ENCODE measurements around the gene GSTM2. TPM values are rescaled to one million over a fixed set of nuclear protein-coding genes. Genes with fewer than 3 reads are reported as not detected.

The GSTM2 gene
- total RNA-seq, 4 donors from 2014 or later, result 37.1 to 73.6 (median 62.3) TPM

DNA sequence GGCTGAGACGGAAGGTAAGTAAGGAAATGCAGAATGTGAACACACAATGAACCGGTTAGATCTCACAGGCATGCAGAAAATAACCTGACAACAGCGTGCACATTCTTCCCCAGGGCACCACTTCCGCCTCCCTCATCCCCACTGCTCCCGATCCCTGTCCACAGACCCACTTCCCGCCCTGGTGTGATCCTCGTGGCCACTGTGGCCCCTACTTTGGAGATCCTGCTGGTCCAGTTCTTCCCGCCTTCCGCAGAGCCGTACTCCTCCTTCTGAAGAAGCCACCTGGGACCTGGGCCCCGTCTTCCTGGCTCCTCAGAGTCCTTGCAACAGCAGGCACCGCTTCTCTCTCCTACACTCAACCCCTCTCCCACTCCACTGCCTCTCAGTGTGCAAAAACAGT lies 13.3 kb upstream of the GSTM2 start:
- TF ChIP-seq, protein P1, sequence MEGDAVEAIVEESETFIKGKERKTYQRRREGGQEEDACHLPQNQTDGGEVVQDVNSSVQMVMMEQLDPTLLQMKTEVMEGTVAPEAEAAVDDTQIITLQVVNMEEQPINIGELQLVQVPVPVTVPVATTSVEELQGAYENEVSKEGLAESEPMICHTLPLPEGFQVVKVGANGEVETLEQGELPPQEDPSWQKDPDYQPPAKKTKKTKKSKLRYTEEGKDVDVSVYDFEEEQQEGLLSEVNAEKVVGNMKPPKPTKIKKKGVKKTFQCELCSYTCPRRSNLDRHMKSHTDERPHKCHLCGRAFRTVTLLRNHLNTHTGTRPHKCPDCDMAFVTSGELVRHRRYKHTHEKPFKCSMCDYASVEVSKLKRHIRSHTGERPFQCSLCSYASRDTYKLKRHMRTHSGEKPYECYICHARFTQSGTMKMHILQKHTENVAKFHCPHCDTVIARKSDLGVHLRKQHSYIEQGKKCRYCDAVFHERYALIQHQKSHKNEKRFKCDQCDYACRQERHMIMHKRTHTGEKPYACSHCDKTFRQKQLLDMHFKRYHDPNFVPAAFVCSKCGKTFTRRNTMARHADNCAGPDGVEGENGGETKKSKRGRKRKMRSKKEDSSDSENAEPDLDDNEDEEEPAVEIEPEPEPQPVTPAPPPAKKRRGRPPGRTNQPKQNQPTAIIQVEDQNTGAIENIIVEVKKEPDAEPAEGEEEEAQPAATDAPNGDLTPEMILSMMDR (IDR thresholded peaks at IDR 0.05), result no peak
- TF ChIP-seq POLR2A (IDR thresholded peaks at IDR 0.05), result no peak
- no peaks in the 10 kb centered on the region for H3K27me3 ChIP-seq
- peaks cover 13 to 24% of the 10 kb centered on the region in 2 donors for H3K4me1 ChIP-seq
- H3K27ac ChIP-seq, result no peak overlapping the region
- no peaks in the 10 kb centered on the region for H3K36me3 ChIP-seq
- intact Hi-C loops (cut with DNase I), result no loop called here
- DNase-seq, result peak in 1 of 2 donors; percentile 22
- 51 to 68% methylated on average over 12 of the region's 12 CpGs for WGBS, 2 donors
- H3K9me3 ChIP-seq, result no peaks in the 10 kb centered on the region
- no peak overlapping the region for H3K4me3 ChIP-seq (replicated peaks in 1 of 3)

DNA sequence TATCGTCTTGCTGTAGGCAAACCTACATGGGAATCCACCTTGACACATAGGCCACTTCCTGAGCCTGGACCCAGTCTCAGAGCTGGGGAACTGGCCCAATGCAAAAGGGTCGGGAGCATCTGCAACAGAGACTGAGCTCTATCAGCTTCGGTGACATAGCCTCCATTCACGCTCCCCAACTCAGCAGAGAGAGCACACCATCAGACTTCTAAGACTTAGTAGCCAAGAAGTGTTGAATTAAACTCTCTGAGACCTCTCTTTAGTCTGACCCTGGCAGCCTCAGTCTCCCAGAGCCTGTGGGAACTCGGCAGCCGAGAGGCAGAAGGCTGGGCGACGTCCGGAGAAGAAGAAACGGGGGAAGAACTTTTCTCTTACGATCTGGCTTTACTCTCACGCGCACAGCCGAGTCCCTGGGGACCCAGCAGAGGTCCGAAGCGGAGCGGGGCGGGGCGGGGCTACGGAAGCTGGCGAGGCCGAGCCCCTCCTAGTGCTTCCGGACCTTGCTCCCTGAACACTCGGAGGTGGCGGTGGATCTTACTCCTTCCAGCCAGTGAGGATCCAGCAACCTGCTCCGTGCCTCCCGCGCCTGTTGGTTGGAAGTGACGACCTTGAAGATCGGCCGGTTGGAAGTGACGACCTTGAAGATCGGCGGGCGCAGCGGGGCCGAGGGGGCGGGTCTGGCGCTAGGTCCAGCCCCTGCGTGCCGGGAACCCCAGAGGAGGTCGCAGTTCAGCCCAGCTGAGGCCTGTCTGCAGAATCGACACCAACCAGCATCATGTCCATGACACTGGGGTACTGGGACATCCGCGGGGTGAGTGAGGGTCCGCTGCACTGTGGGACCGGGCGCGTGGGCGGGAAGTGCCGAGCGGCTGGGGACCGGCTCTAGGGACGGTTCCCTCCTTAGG lies 12.0 kb upstream of the GSTM2 start, which contains the start of gene GSTM4:
Gene GSTM4, plus strand, starts transcription at position 485 of the 905 bp plus-strand sequence. Its CDS starts 291 bp downstream, at position 776.
- peak in 1 of 2 donors; percentile 77 for TF ChIP-seq POLR2A (IDR thresholded peaks at IDR 0.05)
- TF ChIP-seq, protein P1 (IDR thresholded peaks at IDR 0.05), result peak in 1 of 6 experiments; percentile 7
- DNase-seq, result peak; percentile 93 to 95
- Histone ChIP-seq H3K4me3 (replicated peaks in 1 of 3) (peak within 1 kb of the TSS; percentile 31 to 65 (median 52)), H3K4me1 (peaks cover 23 to 36% of the 10 kb centered on the region in 2 donors), H3K27ac (peak within 1 kb of the TSS; percentile 84 to 95 (median 86)), H3K36me3 (no peaks in the 10 kb centered on the region), H3K9me3 (no peaks in the 10 kb centered on the region), H3K27me3 (no peaks in the 10 kb centered on the region)
- 0 to 1% methylated on average over 18 to 35 of the region's 54 CpGs for WGBS, 2 donors
- intact Hi-C loops (cut with DNase I), result no loop called here

DNA sequence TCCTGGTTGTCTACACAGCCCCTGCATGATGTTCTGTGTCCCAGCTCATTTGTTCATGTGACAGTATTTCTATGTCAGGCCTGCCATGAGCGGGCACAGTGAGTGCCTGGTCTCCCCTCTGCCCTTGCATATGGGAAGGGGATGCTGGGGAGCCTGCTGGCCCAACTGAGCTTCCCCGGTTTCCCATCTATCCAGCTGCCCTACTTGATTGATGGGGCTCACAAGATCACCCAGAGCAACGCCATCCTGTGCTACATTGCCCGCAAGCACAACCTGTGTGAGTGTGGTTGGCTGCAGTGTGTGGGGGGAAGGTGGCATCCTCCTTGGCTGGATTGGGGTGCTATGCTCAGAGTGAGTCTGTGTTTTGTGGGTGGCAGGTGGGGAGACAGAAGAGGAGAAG lies 10.5 kb upstream of the GSTM2 start:
- no peak overlapping the region for H3K27ac ChIP-seq
- H3K4me1 ChIP-seq, result peaks cover 23 to 36% of the 10 kb centered on the region in 2 donors
- no peak for DNase-seq
- 96 to 100% methylated on average over 4 of the region's 4 CpGs for WGBS, 2 donors
- no peak overlapping the region for H3K4me3 ChIP-seq (replicated peaks in 1 of 3)
- H3K27me3 ChIP-seq, result no peaks in the 10 kb centered on the region
- H3K9me3 ChIP-seq, result no peaks in the 10 kb centered on the region
- no peaks in the 10 kb centered on the region for H3K36me3 ChIP-seq
- intact Hi-C loops (cut with DNase I), result no loop called here
- TF ChIP-seq POLR2A (IDR thresholded peaks at IDR 0.05), result no peak
- TF ChIP-seq, protein P1 (IDR thresholded peaks at IDR 0.05), result no peak

DNA sequence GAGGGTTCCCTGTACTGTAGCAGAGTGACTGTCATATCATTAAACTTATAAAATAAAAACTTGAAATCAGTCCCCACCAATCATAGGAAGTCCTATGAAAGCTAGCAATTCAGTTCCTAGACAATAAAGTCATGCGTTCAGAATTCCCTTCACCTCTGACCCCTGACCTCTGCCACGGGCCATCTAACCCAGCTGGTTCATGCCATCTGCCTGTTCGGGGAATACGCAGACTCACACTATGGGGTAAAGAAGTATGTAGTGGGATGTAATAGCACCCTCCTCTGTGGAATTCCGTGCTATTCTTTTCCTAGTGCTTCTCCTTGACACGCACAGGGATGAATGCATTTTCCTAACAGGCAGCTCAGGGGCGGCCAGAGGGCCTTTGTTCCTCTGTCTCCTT lies 9.9 kb upstream of the GSTM2 start:
- Histone ChIP-seq H3K4me3 (replicated peaks in 1 of 3) (no peak overlapping the region), H3K27me3 (no peaks in the 10 kb centered on the region), H3K9me3 (no peaks in the 10 kb centered on the region), H3K36me3 (no peaks in the 10 kb centered on the region), H3K4me1 (peaks cover 23 to 36% of the 10 kb centered on the region in 2 donors), H3K27ac (peak overlapping the region in 1 of 3 donors; percentile 69)
- TF ChIP-seq, protein P1 (IDR thresholded peaks at IDR 0.05), result no peak
- TF ChIP-seq POLR2A (IDR thresholded peaks at IDR 0.05), result no peak
- intact Hi-C loops (cut with DNase I), result no loop called here
- DNase-seq, result no peak
- 77 to 86% methylated on average over 7 of the region's 7 CpGs for WGBS, 2 donors

DNA sequence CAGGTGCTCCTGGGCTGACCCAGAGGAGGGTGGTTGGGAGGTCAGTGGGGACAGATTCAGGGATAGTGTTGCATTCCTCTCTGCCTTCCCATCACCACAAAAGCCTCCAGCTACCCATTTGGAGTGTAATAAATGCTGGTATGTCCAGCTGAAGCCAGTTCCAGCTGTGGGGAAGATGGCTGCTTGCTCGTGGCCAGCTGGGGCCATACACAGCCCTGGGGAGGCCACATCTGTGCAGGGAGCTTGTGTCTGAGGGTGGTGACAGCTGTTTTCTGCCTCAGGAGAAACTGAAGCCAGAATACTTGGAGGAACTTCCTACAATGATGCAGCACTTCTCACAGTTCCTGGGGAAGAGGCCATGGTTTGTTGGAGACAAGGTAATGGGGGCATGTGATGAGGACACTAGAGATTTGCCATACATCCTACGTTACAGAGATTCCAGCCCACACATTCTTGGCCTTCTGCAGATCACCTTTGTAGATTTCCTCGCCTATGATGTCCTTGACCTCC lies 9.3 kb upstream of the GSTM2 start:
- WGBS, 2 donors, result 52 to 67% methylated on average over 3 of the region's 3 CpGs
- TF ChIP-seq, protein P1 (IDR thresholded peaks at IDR 0.05), result no peak
- TF ChIP-seq POLR2A (IDR thresholded peaks at IDR 0.05), result no peak
- Histone ChIP-seq H3K27me3 (no peaks in the 10 kb centered on the region), H3K9me3 (no peaks in the 10 kb centered on the region), H3K27ac (peak overlapping the region in 1 of 3 donors; percentile 69), H3K4me1 (peaks cover 23 to 36% of the 10 kb centered on the region in 2 donors), H3K4me3 (replicated peaks in 1 of 3) (no peak overlapping the region), H3K36me3 (no peaks in the 10 kb centered on the region)
- DNase-seq, result no peak
- intact Hi-C loops (cut with DNase I), result no loop called here
